Right ventricle myocardium superior (tissue), 1 donor: ENCODE measurements around the gene CDX1. TPM values are rescaled to one million over a fixed set of nuclear protein-coding genes. Genes with fewer than 3 reads are reported as not detected.

Experiments used
- total RNA-seq: library from RNA; stranded (reverse); fragmentation: NEBNext Ultra II Directional; extraction: Animal tissue kit (Norgen Biotek cat#: 25700); gene quantifications from one replicate; pipeline ENCODE4 v1.2.1, GENCODE V29; 2021
- donor health status: DM: no; HTN: yes; CAD: no; lungs with severe emphysema.

CDX1 gene
- total RNA-seq, 1 donor from 2014 or later: not detected

Other genes starting within 250 kb of the CDX1 start
- gene PDE6A, start 222.0 kb upstream of the CDX1 start, total RNA-seq: 0.08 TPM
- gene SLC26A2, start 206.0 kb upstream of the CDX1 start, total RNA-seq: 2.9 TPM
- gene TIGD6, start 166.1 kb upstream of the CDX1 start, total RNA-seq: 1.9 TPM
- 13.8 TPM for gene HMGXB3, start 166.0 kb upstream of the CDX1 start, total RNA-seq
- gene CSF1R, start 80.2 kb upstream of the CDX1 start, total RNA-seq: 19.5 TPM
- 47.0 TPM for gene PDGFRB, start 10.9 kb upstream of the CDX1 start, total RNA-seq
- gene SLC6A7, start 23.3 kb downstream of the CDX1 start, total RNA-seq: not detected
- 17.1 TPM for gene CAMK2A, start 123.0 kb downstream of the CDX1 start, total RNA-seq
- 0.38 TPM for gene ARSI, start 136.1 kb downstream of the CDX1 start, total RNA-seq
- gene TCOF1, start 190.9 kb downstream of the CDX1 start, total RNA-seq: 17.3 TPM
- gene CD74, start 246.1 kb downstream of the CDX1 start, total RNA-seq: 263 TPM